Keratinocyte (primary cell): ENCODE data around the gene ARPC1A.

Experiments
- EZH2 ChIP-seq: IDR thresholded peaks from one replicate; pipeline ENCODE4 v1.6.1; 2012; ENCODE audit warnings: inconsistent platforms, mild to moderate bottlenecking, low read length, moderate library complexity
- TF ChIP-seq, protein P1 (sequence below), 3 experiments: IDR thresholded peaks in 1 of 3; conservative IDR thresholded peaks in 1 of 3; optimal IDR thresholded peaks in 1 of 3; 2 replicates in 2 of 3; 3 replicates in 1 of 3; pipeline versions ENCODE3 to v1.5.1; 2011; ENCODE audit warnings: low read length in 3 of 3, mild to moderate bottlenecking in 3 of 3, moderate library complexity in 2 of 3, control low read depth in 1 of 3, inconsistent platforms in 1 of 3; ENCODE audit not compliant: insufficient read depth in 2 of 3; ENCODE audit errors: extremely low read depth in 1 of 3

GRCh38 chr7:99314504-99314903 is 11.2 kb upstream of the ARPC1A start:
- TF ChIP-seq, protein P1, sequence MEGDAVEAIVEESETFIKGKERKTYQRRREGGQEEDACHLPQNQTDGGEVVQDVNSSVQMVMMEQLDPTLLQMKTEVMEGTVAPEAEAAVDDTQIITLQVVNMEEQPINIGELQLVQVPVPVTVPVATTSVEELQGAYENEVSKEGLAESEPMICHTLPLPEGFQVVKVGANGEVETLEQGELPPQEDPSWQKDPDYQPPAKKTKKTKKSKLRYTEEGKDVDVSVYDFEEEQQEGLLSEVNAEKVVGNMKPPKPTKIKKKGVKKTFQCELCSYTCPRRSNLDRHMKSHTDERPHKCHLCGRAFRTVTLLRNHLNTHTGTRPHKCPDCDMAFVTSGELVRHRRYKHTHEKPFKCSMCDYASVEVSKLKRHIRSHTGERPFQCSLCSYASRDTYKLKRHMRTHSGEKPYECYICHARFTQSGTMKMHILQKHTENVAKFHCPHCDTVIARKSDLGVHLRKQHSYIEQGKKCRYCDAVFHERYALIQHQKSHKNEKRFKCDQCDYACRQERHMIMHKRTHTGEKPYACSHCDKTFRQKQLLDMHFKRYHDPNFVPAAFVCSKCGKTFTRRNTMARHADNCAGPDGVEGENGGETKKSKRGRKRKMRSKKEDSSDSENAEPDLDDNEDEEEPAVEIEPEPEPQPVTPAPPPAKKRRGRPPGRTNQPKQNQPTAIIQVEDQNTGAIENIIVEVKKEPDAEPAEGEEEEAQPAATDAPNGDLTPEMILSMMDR (optimal IDR thresholded peaks at IDR 0.05 in 1 of 3, IDR thresholded peaks at IDR 0.05 in 1 of 3, conservative IDR thresholded peaks at IDR 0.05 in 1 of 3; ENCODE audit: extremely low read depth in 1 of 3, insufficient read depth in 2 of 3, low read length in 3 of 3): peak; percentile 16 to 70 (median 36)
- no peak for TF ChIP-seq EZH2
